Ascending aorta (tissue), 2 donors: ENCODE results near the gene SEPHS2. TPM values are rescaled to one million over a fixed set of nuclear protein-coding genes. Genes with fewer than 3 reads are reported as not detected.
A peak's percentile ranks its signal among the peaks of the same experiment; 100 is the strongest.

Source experiments
- DNase-seq, 2 donors: peaks; one replicate each; pipeline ENCODE4 v3.0.0-alpha.2; 2019; ENCODE audit warnings: low spot score in 2 of 2
- H3K27ac ChIP-seq, 2 donors: fragments of 200-600 bp; sonication (generic); one replicate each; pipeline ENCODE4 v1.5.1; 2016 to 2017; ENCODE audit warnings: mild to moderate bottlenecking in 1 of 2
- H3K27me3 ChIP-seq: fragments of 200-600 bp; sonication (generic); one replicate; pipeline ENCODE4 v1.5.1; 2017
- H3K36me3 ChIP-seq, 2 donors: fragments of 200-600 bp; sonication (generic); one replicate each; pipeline ENCODE4 v1.5.1; 2016
- H3K4me1 ChIP-seq, 2 donors: fragments of 200-600 bp; sonication (generic); one replicate each; pipeline ENCODE4 v1.5.1; 2016 to 2017; ENCODE audit warnings: mild to moderate bottlenecking in 1 of 2
- H3K4me3 ChIP-seq, 2 donors: fragments of 200-600 bp; sonication (generic); one replicate each; pipeline ENCODE4 v1.5.1; 2016 to 2017; ENCODE audit warnings: mild to moderate bottlenecking in 1 of 2
- H3K9me3 ChIP-seq, 2 donors: fragments of 200-600 bp; sonication (generic); one replicate each; pipeline ENCODE4 v1.5.1; 2016
- intact Hi-C: fragments of 100-400 bp; cut with DNase I; formaldehyde crosslinking; loops from one replicate; pipeline ENCODE4 v1.15.1; 2023
- total RNA-seq: library from RNA; depleted of rRNA; stranded (reverse); fragments of >200 nt; gene quantifications from one replicate; pipeline ENCODE4 v1.1.0, GENCODE V29; 2016
- TF ChIP-seq, protein P1 (sequence below), 3 experiments: fragments of 200-600 bp in 2 of 3; fragments of 450-650 bp in 1 of 3; sonication (generic) in 2 of 3; IDR thresholded peaks; one replicate each; pipeline ENCODE4 v1.5.1; 2016 to 2019; ENCODE audit warnings: antibody characterized with exemption in 3 of 3, mild to moderate bottlenecking in 1 of 3, moderate library complexity in 1 of 3

SEPHS2 gene
- total RNA-seq, 1 donor from 2014 or later, result 22.8 TPM

DNA sequence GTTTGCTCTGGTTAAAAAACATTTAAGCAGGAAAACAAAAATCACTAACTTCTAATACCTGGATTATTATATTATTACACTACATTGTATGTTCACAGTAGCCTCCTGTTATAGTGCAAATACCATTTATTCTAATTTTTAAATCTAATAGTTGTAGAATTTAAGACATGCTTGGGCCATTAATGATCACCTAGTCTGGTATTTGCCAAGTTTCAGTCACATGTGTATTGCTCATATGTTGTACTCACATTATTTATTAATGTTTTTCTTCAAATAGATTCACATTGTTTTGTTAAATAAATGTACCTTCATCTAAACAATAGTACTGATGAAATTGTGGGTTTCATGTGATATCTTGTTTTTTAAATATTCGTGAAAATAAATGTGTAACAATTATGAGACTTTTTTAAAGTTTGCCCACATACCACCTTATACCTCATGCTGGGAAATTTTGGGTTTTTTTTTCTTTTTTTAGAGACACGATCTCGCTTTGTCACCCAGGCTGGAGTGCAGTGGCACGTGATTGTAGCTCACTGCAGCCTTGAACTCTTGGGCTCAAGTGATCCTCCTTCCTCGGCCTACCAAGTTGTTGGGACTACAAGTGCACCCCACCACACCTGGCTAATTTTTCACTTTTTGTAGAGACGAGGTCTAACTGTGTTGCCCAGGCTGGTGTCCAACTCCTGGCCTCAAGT is 32.4 kb downstream of the SEPHS2 start:
- TF ChIP-seq, protein P1, sequence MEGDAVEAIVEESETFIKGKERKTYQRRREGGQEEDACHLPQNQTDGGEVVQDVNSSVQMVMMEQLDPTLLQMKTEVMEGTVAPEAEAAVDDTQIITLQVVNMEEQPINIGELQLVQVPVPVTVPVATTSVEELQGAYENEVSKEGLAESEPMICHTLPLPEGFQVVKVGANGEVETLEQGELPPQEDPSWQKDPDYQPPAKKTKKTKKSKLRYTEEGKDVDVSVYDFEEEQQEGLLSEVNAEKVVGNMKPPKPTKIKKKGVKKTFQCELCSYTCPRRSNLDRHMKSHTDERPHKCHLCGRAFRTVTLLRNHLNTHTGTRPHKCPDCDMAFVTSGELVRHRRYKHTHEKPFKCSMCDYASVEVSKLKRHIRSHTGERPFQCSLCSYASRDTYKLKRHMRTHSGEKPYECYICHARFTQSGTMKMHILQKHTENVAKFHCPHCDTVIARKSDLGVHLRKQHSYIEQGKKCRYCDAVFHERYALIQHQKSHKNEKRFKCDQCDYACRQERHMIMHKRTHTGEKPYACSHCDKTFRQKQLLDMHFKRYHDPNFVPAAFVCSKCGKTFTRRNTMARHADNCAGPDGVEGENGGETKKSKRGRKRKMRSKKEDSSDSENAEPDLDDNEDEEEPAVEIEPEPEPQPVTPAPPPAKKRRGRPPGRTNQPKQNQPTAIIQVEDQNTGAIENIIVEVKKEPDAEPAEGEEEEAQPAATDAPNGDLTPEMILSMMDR (IDR thresholded peaks at IDR 0.05), result no peak
- intact Hi-C loops, result no loop called here
- Histone ChIP-seq H3K27me3 (no peaks in the 10 kb centered on the region), H3K27ac (no peak overlapping the region), H3K4me1 (peaks cover 15 to 18% of the 10 kb centered on the region in 2 donors), H3K36me3 (peaks cover 7 to 18% of the 10 kb centered on the region in 2 donors), H3K4me3 (no peak overlapping the region), H3K9me3 (no peaks in the 10 kb centered on the region)
- no peak for DNase-seq

DNA sequence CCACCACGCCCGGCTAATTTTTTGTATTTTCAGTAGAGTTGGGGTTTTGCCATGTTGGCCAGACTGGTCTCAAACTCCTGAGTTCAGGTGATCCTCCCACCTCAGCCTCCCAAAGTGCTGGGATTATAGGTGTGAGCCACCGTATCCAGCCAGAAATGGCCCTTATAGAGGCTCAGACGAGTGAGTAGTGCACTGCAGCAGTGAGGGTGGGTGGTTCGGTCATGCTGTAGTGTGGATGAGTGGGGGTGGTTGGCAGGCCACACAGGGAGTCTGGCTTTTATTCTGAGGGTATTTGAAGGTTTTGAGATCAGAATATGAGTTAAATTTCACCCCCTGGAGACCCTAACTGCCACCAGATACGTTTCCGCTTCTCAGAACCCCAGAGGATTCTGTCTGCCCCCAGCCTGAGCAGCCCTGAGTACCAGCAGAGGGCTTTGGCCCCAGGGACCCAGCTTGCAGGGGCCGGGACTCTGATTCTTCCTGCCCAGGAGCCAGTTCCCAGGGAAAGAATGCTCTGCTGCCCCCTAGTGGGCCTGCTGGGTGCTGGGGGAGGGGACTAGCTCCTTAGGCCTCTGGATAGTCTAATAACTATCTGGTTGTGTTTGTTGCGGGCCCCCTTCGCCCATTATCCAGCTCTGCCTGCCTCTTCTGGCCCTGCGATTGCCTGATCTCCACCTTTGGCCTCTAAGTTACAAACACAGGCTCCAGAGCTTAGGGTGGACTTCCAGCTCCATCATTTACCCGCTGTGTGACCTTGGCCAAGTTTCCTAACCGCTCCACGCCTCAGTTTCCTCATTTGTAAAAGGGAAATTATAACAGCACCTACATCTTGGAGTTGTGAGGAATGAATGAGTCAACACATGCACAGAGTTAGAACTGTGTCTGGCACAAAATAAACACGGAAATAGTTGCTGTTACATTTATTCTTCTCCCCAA is 36.3 kb downstream of the SEPHS2 start:
- DNase-seq, result peak; percentile 48 to 96
- intact Hi-C loops, result no loop called here
- no peaks in the 10 kb centered on the region for H3K9me3 ChIP-seq
- no peaks in the 10 kb centered on the region for H3K27me3 ChIP-seq
- H3K36me3 ChIP-seq, result peaks cover 7 to 18% of the 10 kb centered on the region in 2 donors
- H3K4me1 ChIP-seq, result peaks cover 8 to 16% of the 10 kb centered on the region in 2 donors
- peak overlapping the region; percentile 36 to 79 for H3K27ac ChIP-seq
- TF ChIP-seq, protein P1 (IDR thresholded peaks at IDR 0.05), result peak; percentile 92
- H3K4me3 ChIP-seq, result no peak overlapping the region

DNA sequence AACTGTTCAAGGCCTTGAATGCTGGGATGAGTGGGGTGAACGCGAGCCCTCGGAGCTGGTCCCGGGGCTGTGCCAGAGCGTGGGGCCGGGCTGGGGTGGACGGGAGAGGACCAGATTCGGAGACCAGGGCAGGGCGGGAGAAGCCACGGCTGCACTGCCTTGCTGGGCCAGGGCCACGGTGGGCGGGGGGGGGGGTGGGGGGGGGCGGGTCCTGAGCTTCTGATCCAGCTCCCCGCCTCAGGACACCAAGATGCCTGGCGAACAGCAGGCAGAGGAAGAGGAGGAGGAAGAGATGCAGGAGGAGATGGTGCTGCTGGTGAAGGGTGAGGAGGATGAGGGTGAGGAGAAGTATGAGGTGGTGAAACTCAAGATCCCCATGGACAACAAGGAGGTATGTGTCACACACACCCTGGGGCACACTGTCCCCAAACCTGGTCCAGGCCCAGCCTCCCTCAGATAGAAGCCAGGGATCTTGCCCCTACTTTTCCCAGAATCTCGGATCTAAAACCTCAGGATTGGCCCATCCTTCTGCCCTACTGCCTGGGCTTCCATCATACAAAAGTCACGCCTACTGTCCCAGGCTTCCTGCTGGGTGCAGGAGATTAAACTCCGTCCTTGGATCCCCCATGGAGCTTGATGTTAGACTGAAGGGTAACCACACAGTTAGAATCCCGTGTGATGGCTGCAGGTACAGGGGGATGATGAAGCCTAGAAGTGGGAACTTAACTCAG is 37.7 kb downstream of the SEPHS2 start:
- intact Hi-C loops, result loop anchor here (1.0 to 2.0 kb wide), 3 partner anchors 13 to 37 kb away; partner anchors contain the start of genes TBC1D10B and ZNF48
- H3K4me3 ChIP-seq, result peak overlapping the region; percentile 67 to 82
- TF ChIP-seq, protein P1 (IDR thresholded peaks at IDR 0.05), result no peak
- H3K36me3 ChIP-seq, result peaks cover 5 to 11% of the 10 kb centered on the region in 2 donors
- H3K27ac ChIP-seq, result peak overlapping the region; percentile 79 to 94
- H3K4me1 ChIP-seq, result peaks cover 8 to 16% of the 10 kb centered on the region in 2 donors
- no peaks in the 10 kb centered on the region for H3K27me3 ChIP-seq
- DNase-seq, result no peak
- H3K9me3 ChIP-seq, result no peaks in the 10 kb centered on the region

DNA sequence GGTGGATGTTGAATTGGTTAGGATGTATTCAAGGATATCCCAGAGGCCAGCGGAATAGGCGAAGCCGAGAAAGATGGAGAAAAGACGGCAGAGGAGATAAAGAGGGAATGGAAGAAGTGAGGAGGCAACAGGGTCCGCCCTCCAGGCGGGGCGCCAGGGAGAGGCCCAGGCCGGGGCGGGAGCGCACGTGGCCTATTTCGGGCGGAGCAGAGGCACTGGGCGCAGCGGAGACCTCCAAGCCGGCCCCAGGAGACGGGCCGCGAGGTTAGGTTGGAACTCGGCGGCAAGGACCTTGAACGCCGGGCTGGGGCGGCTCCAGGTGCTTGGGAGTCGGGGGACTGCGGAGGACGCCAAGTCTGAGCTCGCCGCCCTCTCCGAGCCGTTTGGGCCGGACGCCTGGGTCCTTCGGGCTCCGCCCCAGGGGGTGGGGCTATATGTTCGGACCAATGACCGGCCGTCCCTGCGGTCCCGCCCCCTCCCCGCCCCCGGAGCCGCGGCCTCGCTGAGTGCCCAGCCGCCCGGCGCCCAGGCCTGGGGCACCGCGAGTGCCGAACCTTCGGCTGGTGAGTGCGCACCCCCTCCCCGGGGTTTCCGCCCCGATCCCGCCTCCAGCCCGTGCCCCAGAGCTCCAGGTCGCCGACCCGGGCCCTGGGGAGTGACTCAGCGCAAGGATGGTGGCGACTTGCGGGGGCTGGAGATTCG is 38.4 kb downstream of the SEPHS2 start, which contains the start of gene ZNF771:
Gene ZNF771, plus strand, starts transcription at position 505 of the 702 bp plus-strand sequence. CDS start 448 bp downstream, outside the sequence.
- intact Hi-C loops, result loop anchor here (1.0 to 2.0 kb wide), 3 partner anchors 12 to 36 kb away; partner anchors contain the start of genes TBC1D10B and ZNF48
- TF ChIP-seq, protein P1 (IDR thresholded peaks at IDR 0.05), result peak in 1 of 3 experiments; percentile 4
- H3K4me3 ChIP-seq, result peak within 1 kb of the TSS; percentile 67 to 82
- peaks cover under 1 to 9% of the 10 kb centered on the region in 2 donors for H3K36me3 ChIP-seq
- H3K27me3 ChIP-seq, result no peaks in the 10 kb centered on the region
- peak; percentile 70 to 95 for DNase-seq
- H3K4me1 ChIP-seq, result peaks cover 8 to 16% of the 10 kb centered on the region in 2 donors
- peak within 1 kb of the TSS; percentile 79 to 94 for H3K27ac ChIP-seq
- no peaks in the 10 kb centered on the region for H3K9me3 ChIP-seq
